Gastroesophageal sphincter (tissue), 3 donors: ENCODE measurements around the gene SLC10A6.

Experiments used
- CTCF ChIP-seq, 4 experiments: fragments of 200-600 bp in 2 of 4; fragments of 450-650 bp in 2 of 4; sonication (generic) in 1 of 4; IDR thresholded peaks; one replicate each; pipeline ENCODE4 v1.5.1; 2017 to 2019; ENCODE audit warnings: antibody characterized with exemption in 4 of 4, mild to moderate bottlenecking in 2 of 4, moderate library complexity in 2 of 4
- EP300 ChIP-seq: sonication (generic); formaldehyde crosslinking; IDR thresholded peaks from one replicate; pipeline ENCODE4 v1.6.1; 2017; ENCODE audit warnings: antibody characterized with exemption, mild to moderate bottlenecking
- POLR2A ChIP-seq, 2 donors: fragments of 450-650 bp; IDR thresholded peaks; one replicate each; pipeline ENCODE4 v1.6.1; 2017; ENCODE audit warnings: antibody characterized with exemption in 2 of 2, mild to moderate bottlenecking in 2 of 2, moderate library complexity in 1 of 2
- POLR2AphosphoS5 ChIP-seq: sonication (generic); formaldehyde crosslinking; IDR thresholded peaks from one replicate; pipeline ENCODE4 v1.6.1; 2017; ENCODE audit warnings: antibody characterized with exemption

GRCh38 chr4:86894455-86894854 is 45.3 kb upstream of the SLC10A6 start:
- TF ChIP-seq CTCF (IDR thresholded peaks at IDR 0.05), result no peak
- no peak for TF ChIP-seq POLR2AphosphoS5
- no peak for TF ChIP-seq POLR2A (IDR thresholded peaks at IDR 0.05)
- TF ChIP-seq EP300, result no peak
